Effector memory CD4-positive, alpha-beta T cell (primary cell): ENCODE data around the gene MPRIP.

Experiments used
- DNase-seq, 3 donors: peaks; one replicate each; pipeline ENCODE4 v3.0.0-alpha.2; 2020
- H3K27ac ChIP-seq: 2 replicates; pipeline ENCODE4 v1.7.0; 2013; ENCODE audit warnings: mild to moderate bottlenecking, low read length, moderate library complexity; ENCODE audit not compliant: insufficient read depth, poor library complexity, severe bottlenecking
- H3K27me3 ChIP-seq: replicated peaks from 2 replicates; pipeline ENCODE4 v1.7.0; 2013; ENCODE audit warnings: mild to moderate bottlenecking, low read length; ENCODE audit not compliant: insufficient read depth, control insufficient read depth, poor library complexity, severe bottlenecking
- H3K36me3 ChIP-seq: 2 replicates; pipeline ENCODE4 v1.7.0; 2013; ENCODE audit warnings: mild to moderate bottlenecking, low read length, moderate library complexity; ENCODE audit not compliant: control insufficient read depth, insufficient read depth
- H3K4me1 ChIP-seq: 2 replicates; pipeline ENCODE4 v1.7.0; 2013; ENCODE audit warnings: low read length, mild to moderate bottlenecking; ENCODE audit not compliant: control insufficient read depth, insufficient read depth, poor library complexity, severe bottlenecking
- H3K4me3 ChIP-seq: 2 replicates; pipeline ENCODE4 v1.7.0; 2013; ENCODE audit warnings: low read length, low read depth, mild to moderate bottlenecking; ENCODE audit not compliant: insufficient read depth, poor library complexity, severe bottlenecking
- H3K9me3 ChIP-seq: 2 replicates; pipeline ENCODE4 v1.7.0; 2013; ENCODE audit warnings: mild to moderate bottlenecking, low read length, moderate library complexity; ENCODE audit not compliant: control insufficient read depth

MPRIP gene

GRCh38 chr17:17030515-17031211, 11.6 kb upstream of the MPRIP start:
- no peak for DNase-seq
- Histone ChIP-seq H3K4me1 (no peaks in the 10 kb centered on the region), H3K9me3 (no peaks in the 10 kb centered on the region), H3K27ac (no peak overlapping the region), H3K4me3 (no peak overlapping the region), H3K36me3 (no peaks in the 10 kb centered on the region), H3K27me3 (no peaks in the 10 kb centered on the region)

GRCh38 chr17:17032131-17032692, 10.0 kb upstream of the MPRIP start:
- no peaks in the 10 kb centered on the region for H3K27me3 ChIP-seq
- H3K36me3 ChIP-seq = no peaks in the 10 kb centered on the region
- DNase-seq = no peak
- H3K4me1 ChIP-seq = no peaks in the 10 kb centered on the region
- no peak overlapping the region for H3K27ac ChIP-seq
- H3K4me3 ChIP-seq = no peak overlapping the region
- no peaks in the 10 kb centered on the region for H3K9me3 ChIP-seq

- no peaks in the 10 kb centered on the region for H3K27me3 ChIP-seq
- no peak overlapping the region for H3K4me3 ChIP-seq
- no peaks in the 10 kb centered on the region for H3K4me1 ChIP-seq
- no peaks in the 10 kb centered on the region for H3K36me3 ChIP-seq
- H3K9me3 ChIP-seq = no peaks in the 10 kb centered on the region
- no peak for DNase-seq
- no peak overlapping the region for H3K27ac ChIP-seq
Measured at GRCh38 chr17:17033466-17033865, 8.8 kb upstream of the MPRIP start.

GRCh38 chr17:17034026-17034425, 8.2 kb upstream of the MPRIP start:
- Histone ChIP-seq H3K27ac (no peak overlapping the region), H3K36me3 (no peaks in the 10 kb centered on the region), H3K27me3 (no peaks in the 10 kb centered on the region), H3K4me3 (no peak overlapping the region), H3K4me1 (no peaks in the 10 kb centered on the region), H3K9me3 (no peaks in the 10 kb centered on the region)
- no peak for DNase-seq

GRCh38 chr17:17034496-17035075, 7.7 kb upstream of the MPRIP start:
- no peak overlapping the region for H3K27ac ChIP-seq
- no peaks in the 10 kb centered on the region for H3K9me3 ChIP-seq
- DNase-seq = no peak
- no peaks in the 10 kb centered on the region for H3K36me3 ChIP-seq
- no peaks in the 10 kb centered on the region for H3K27me3 ChIP-seq
- H3K4me3 ChIP-seq = no peak overlapping the region
- H3K4me1 ChIP-seq = no peaks in the 10 kb centered on the region

- no peaks in the 10 kb centered on the region for H3K27me3 ChIP-seq
- H3K4me3 ChIP-seq = no peak overlapping the region
- H3K4me1 ChIP-seq = no peaks in the 10 kb centered on the region
- H3K27ac ChIP-seq = no peak overlapping the region
- no peaks in the 10 kb centered on the region for H3K9me3 ChIP-seq
- H3K36me3 ChIP-seq = no peaks in the 10 kb centered on the region
- DNase-seq = no peak
Measured at GRCh38 chr17:17035490-17035889, 6.8 kb upstream of the MPRIP start.

GRCh38 chr17:17035920-17036523, 6.2 kb upstream of the MPRIP start:
- H3K4me1 ChIP-seq = no peaks in the 10 kb centered on the region
- no peak for DNase-seq
- no peaks in the 10 kb centered on the region for H3K27me3 ChIP-seq
- no peak overlapping the region for H3K27ac ChIP-seq
- H3K9me3 ChIP-seq = no peaks in the 10 kb centered on the region
- no peaks in the 10 kb centered on the region for H3K36me3 ChIP-seq
- no peak overlapping the region for H3K4me3 ChIP-seq

- no peak for DNase-seq
- H3K4me1 ChIP-seq = peaks cover 3% of the 10 kb centered on the region
- H3K27ac ChIP-seq = no peak overlapping the region
- H3K4me3 ChIP-seq = no peak overlapping the region
- H3K27me3 ChIP-seq = no peaks in the 10 kb centered on the region
- H3K9me3 ChIP-seq = no peaks in the 10 kb centered on the region
- H3K36me3 ChIP-seq = no peaks in the 10 kb centered on the region
Measured at GRCh38 chr17:17036524-17036998, 5.7 kb upstream of the MPRIP start.

- Histone ChIP-seq H3K9me3 (no peaks in the 10 kb centered on the region), H3K36me3 (no peaks in the 10 kb centered on the region), H3K27ac (no peak overlapping the region), H3K4me1 (peaks cover 22% of the 10 kb centered on the region), H3K27me3 (no peaks in the 10 kb centered on the region), H3K4me3 (no peak overlapping the region)
- DNase-seq = no peak
Measured at GRCh38 chr17:17039911-17040310, 2.3 kb upstream of the MPRIP start.

GRCh38 chr17:17041018-17041521, 1.2 kb upstream of the MPRIP start:
- Histone ChIP-seq H3K36me3 (no peaks in the 10 kb centered on the region), H3K4me3 (no peak overlapping the region), H3K27me3 (no peaks in the 10 kb centered on the region), H3K27ac (no peak overlapping the region), H3K4me1 (peaks cover 28% of the 10 kb centered on the region), H3K9me3 (no peaks in the 10 kb centered on the region)
- no peak for DNase-seq
